GM23248 (cell line): ENCODE results near the gene HIVEP3. TPM values are rescaled to one million over a fixed set of nuclear protein-coding genes. Genes with fewer than 3 reads are reported as not detected.

ENCODE experiments used
- DNase-seq: peaks from one replicate; pipeline ENCODE4 v3.0.0-alpha.2; 2015
- H2AFZ ChIP-seq: fragments of 200-600 bp; sonication (generic); 2 replicates; pipeline ENCODE4 v1.6.1; 2016; ENCODE audit warnings: antibody characterized with exemption
- H3F3A ChIP-seq: fragments of 200-600 bp; sonication (generic); 2 replicates; pipeline ENCODE4 v1.6.1; 2016; ENCODE audit warnings: mild to moderate bottlenecking, antibody characterized with exemption, mixed run types; ENCODE audit not compliant: insufficient read depth
- H3K27ac ChIP-seq: fragments of 200-600 bp; sonication (generic); 2 replicates; pipeline ENCODE4 v1.5.1; 2016; ENCODE audit warnings: mild to moderate bottlenecking
- H3K27me3 ChIP-seq: fragments of 200-600 bp; sonication (generic); replicated peaks from 2 replicates; pipeline ENCODE4 v1.6.1; 2016; ENCODE audit warnings: mild to moderate bottlenecking; ENCODE audit not compliant: insufficient read depth
- H3K36me3 ChIP-seq: fragments of 200-600 bp; sonication (generic); 2 replicates; pipeline ENCODE4 v1.6.1; 2016; ENCODE audit warnings: low read depth, mild to moderate bottlenecking
- H3K4me1 ChIP-seq: fragments of 200-600 bp; sonication (generic); 2 replicates; pipeline ENCODE4 v1.6.1; 2016; ENCODE audit warnings: mild to moderate bottlenecking; ENCODE audit not compliant: insufficient read depth
- H3K4me2 ChIP-seq: fragments of 200-600 bp; sonication (generic); one replicate; pipeline ENCODE4 v1.6.1; 2016; ENCODE audit warnings: mild to moderate bottlenecking; ENCODE audit not compliant: unreplicated experiment
- H3K4me3 ChIP-seq: fragments of 200-600 bp; sonication (generic); 2 replicates; pipeline ENCODE4 v1.5.1; 2016; ENCODE audit warnings: mild to moderate bottlenecking
- H3K79me2 ChIP-seq: fragments of 200-600 bp; sonication (generic); 2 replicates; pipeline ENCODE4 v1.6.1; 2016; ENCODE audit warnings: mild to moderate bottlenecking; ENCODE audit not compliant: insufficient read depth
- H3K9ac ChIP-seq: fragments of 200-600 bp; sonication (generic); 2 replicates; pipeline ENCODE4 v1.6.1; 2016; ENCODE audit warnings: mild to moderate bottlenecking
- H3K9me2 ChIP-seq: fragments of 200-600 bp; sonication (generic); 2 replicates; pipeline ENCODE4 v1.6.1; 2016; ENCODE audit warnings: mixed run types, mild to moderate bottlenecking, moderate library complexity; ENCODE audit not compliant: insufficient read depth
- H3K9me3 ChIP-seq: fragments of 200-600 bp; sonication (generic); one replicate; pipeline ENCODE4 v1.6.1; 2017; ENCODE audit warnings: low read depth
- H4K20me1 ChIP-seq: fragments of 200-600 bp; sonication (generic); 2 replicates; pipeline ENCODE4 v1.6.0; 2016; ENCODE audit not compliant: insufficient read depth
- EZH2 ChIP-seq: fragments of 200-600 bp; sonication (generic); IDR thresholded peaks from 2 replicates; pipeline ENCODE4 v1.6.1; 2018; ENCODE audit warnings: antibody characterized with exemption, mild to moderate bottlenecking; ENCODE audit not compliant: insufficient read depth, poor library complexity, severe bottlenecking
- EZH2phosphoT487 ChIP-seq: fragments of 200-600 bp; sonication (generic); IDR thresholded peaks from 2 replicates; pipeline ENCODE4 v1.6.1; 2018; ENCODE audit warnings: antibody characterized with exemption, moderate library complexity, mild to moderate bottlenecking, low read depth; ENCODE audit not compliant: insufficient read depth
- WGBS, 2 experiments: methylation state at CpG; one replicate each; pipeline ENCODE4 v1.1.6; 2015 to 2017; ENCODE audit warnings: low lambda C conversion rate in 2 of 2, low coverage in 1 of 2; ENCODE audit errors: missing lambda C conversion rate in 2 of 2; 5-methylcytosine and 5-hydroxymethylcytosine counted together
- in situ Hi-C: fragments of 300-500 bp; cut with MboI; formaldehyde crosslinking; loops from 2 replicates; pipeline ENCODE4 v1.15.0; 2020
- polyA plus RNA-seq: library from polyadenylated mRNA; unstranded; fragments of >200 nt; fragmentation: Nextera tagmentation; extraction: Ambion mirVana; gene quantifications from 2 replicates; pipeline ENCODE4 v1.2.1, GENCODE V29; 2016
- total RNA-seq: library from RNA; depleted of rRNA; stranded (reverse); fragments of >200 nt; shearing (Covaris generic); gene quantifications from 2 replicates; pipeline ENCODE4 v1.2.3, GENCODE V29; 2014

The HIVEP3 gene
- total and polyA plus RNA-seq, 2 experiments from 2014 or later: 1.7 to 7.2 TPM

GRCh38 chr1:41468122-41468762 is 450.5 kb downstream of the HIVEP3 start:
- peaks cover 5% of the 10 kb centered on the region; the same call in 1 of the 2 replicates for H3K27me3 ChIP-seq
- no peak for TF ChIP-seq EZH2
- no peak for TF ChIP-seq EZH2phosphoT487
- no peak overlapping the region for H2AFZ ChIP-seq
- DNase-seq: no peak
- H3K4me1 ChIP-seq: no peaks in the 10 kb centered on the region
- in situ Hi-C loops: no loop called here
- H3K4me3 ChIP-seq: no peak overlapping the region
- no peaks in the 10 kb centered on the region for H3K9me2 ChIP-seq
- H4K20me1 ChIP-seq: no peaks in the 10 kb centered on the region
- H3K27ac ChIP-seq: no peak overlapping the region
- H3K36me3 ChIP-seq: no peaks in the 10 kb centered on the region
- no peak overlapping the region for H3K4me2 ChIP-seq
- no peaks in the 10 kb centered on the region for H3K79me2 ChIP-seq
- H3K9me3 ChIP-seq: no peaks in the 10 kb centered on the region
- H3F3A ChIP-seq: no peaks in the 10 kb centered on the region
- WGBS, 2 experiments: 62 to 67% methylated on average over 10 to 12 of the region's 12 CpGs
- no peak overlapping the region for H3K9ac ChIP-seq

GRCh38 chr1:41467673-41468072 is 451.0 kb downstream of the HIVEP3 start:
- H3K79me2 ChIP-seq: no peaks in the 10 kb centered on the region
- no peak for TF ChIP-seq EZH2phosphoT487
- no peak for TF ChIP-seq EZH2
- H4K20me1 ChIP-seq: no peaks in the 10 kb centered on the region
- no peaks in the 10 kb centered on the region for H3K9me2 ChIP-seq
- no peak overlapping the region for H3K27ac ChIP-seq
- no peak overlapping the region for H3K4me3 ChIP-seq
- H3F3A ChIP-seq: no peaks in the 10 kb centered on the region
- H3K27me3 ChIP-seq: peaks cover 5% of the 10 kb centered on the region; the same call in 1 of the 2 replicates
- no peaks in the 10 kb centered on the region for H3K36me3 ChIP-seq
- no peak overlapping the region for H3K4me2 ChIP-seq
- WGBS, 2 experiments: 36 to 37% methylated on average over 4 of the region's 4 CpGs
- no peaks in the 10 kb centered on the region for H3K4me1 ChIP-seq
- in situ Hi-C loops: no loop called here
- no peak for DNase-seq
- H3K9me3 ChIP-seq: no peaks in the 10 kb centered on the region
- H2AFZ ChIP-seq: no peak overlapping the region
- no peak overlapping the region for H3K9ac ChIP-seq

GRCh38 chr1:41466146-41466545 is 452.6 kb downstream of the HIVEP3 start:
- Histone ChIP-seq H3K27ac (no peak overlapping the region), H3K9ac (no peak overlapping the region), H2AFZ (no peak overlapping the region), H3F3A (no peaks in the 10 kb centered on the region), H3K36me3 (no peaks in the 10 kb centered on the region), H3K9me2 (no peaks in the 10 kb centered on the region), H3K79me2 (no peaks in the 10 kb centered on the region), H3K4me2 (no peak overlapping the region), H3K27me3 (peaks cover 5% of the 10 kb centered on the region; the same call in 1 of the 2 replicates), H3K9me3 (no peaks in the 10 kb centered on the region), H3K4me3 (no peak overlapping the region), H4K20me1 (no peaks in the 10 kb centered on the region), H3K4me1 (no peaks in the 10 kb centered on the region)
- no peak for DNase-seq
- in situ Hi-C loops: no loop called here
- WGBS, 2 experiments: 51 to 59% methylated on average over 5 of the region's 5 CpGs
- TF ChIP-seq EZH2phosphoT487 (no peak), EZH2 (no peak)

DNA sequence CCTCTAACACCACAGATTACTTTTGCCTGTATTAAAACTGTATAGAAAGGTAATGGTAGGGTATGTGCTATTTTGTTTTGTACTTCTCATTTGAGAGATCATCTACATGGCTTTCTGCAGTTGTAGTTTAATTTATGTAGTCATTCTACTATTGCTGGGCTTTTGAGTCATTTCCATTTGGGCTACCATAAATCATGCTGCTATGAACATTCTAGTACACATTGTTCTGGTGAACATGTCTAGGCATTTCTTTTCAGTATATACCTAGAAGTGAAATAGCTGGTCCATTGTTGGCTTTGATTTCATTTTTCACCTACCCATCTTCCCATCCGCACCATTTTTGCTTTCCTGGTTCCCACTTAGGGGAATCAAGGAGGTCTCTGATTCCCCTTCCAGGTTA is 453.0 kb downstream of the HIVEP3 start:
- Histone ChIP-seq H3K27ac (no peak overlapping the region), H3K27me3 (peaks cover 5% of the 10 kb centered on the region; the same call in 1 of the 2 replicates), H3K4me1 (no peaks in the 10 kb centered on the region), H3K9me3 (no peaks in the 10 kb centered on the region), H4K20me1 (no peaks in the 10 kb centered on the region), H3K36me3 (no peaks in the 10 kb centered on the region), H2AFZ (no peak overlapping the region), H3K79me2 (no peaks in the 10 kb centered on the region), H3K4me2 (no peak overlapping the region), H3K9ac (no peak overlapping the region), H3F3A (no peaks in the 10 kb centered on the region), H3K9me2 (no peaks in the 10 kb centered on the region), H3K4me3 (no peak overlapping the region)
- in situ Hi-C loops: no loop called here
- TF ChIP-seq EZH2: no peak
- TF ChIP-seq EZH2phosphoT487: no peak
- DNase-seq: no peak
- 95 to 97% methylated on average over 1 of the region's 1 CpG for WGBS, 2 experiments
